NCI-H226 (cell line): ENCODE data around the gene TTF2.
"Not testable (repeated sequence)": the region's sequence is repeated elsewhere in the genome, so short reads cannot be mapped to it uniquely, and the experiment has no call there.

Experiments used
- DNase-seq: peaks from one replicate; pipeline ENCODE4 v3.0.0-alpha.2; 2015

TTF2 gene

GRCh38 chr1:117094841-117095604, 34.9 kb downstream of the TTF2 start:
- no peak for DNase-seq

- no peak for DNase-seq
These were observed 36.9 kb downstream of the TTF2 start for GRCh38 chr1:117096951-117097408.

GRCh38 chr1:117097443-117097842, 37.3 kb downstream of the TTF2 start:
- DNase-seq: no peak

- no peak for DNase-seq
These were observed 38.3 kb downstream of the TTF2 start for GRCh38 chr1:117098287-117098890.

GRCh38 chr1:117101334-117101733, 41.2 kb downstream of the TTF2 start:
- DNase-seq: no peak

GRCh38 chr1:117101858-117102257, 41.7 kb downstream of the TTF2 start:
- DNase-seq: not testable (repeated sequence)

- DNase-seq: no peak
These were observed 44.9 kb downstream of the TTF2 start for GRCh38 chr1:117104986-117105385.

GRCh38 chr1:117105722-117106121, 45.6 kb downstream of the TTF2 start:
- no peak for DNase-seq

- no peak for DNase-seq
These were observed 46.4 kb downstream of the TTF2 start for GRCh38 chr1:117106478-117106877.

GRCh38 chr1:117107364-117107763, 47.2 kb downstream of the TTF2 start:
- no peak for DNase-seq

- no peak for DNase-seq
These were observed 50.6 kb downstream of the TTF2 start for GRCh38 chr1:117110774-117111173.

- DNase-seq: no peak
These were observed 52.1 kb downstream of the TTF2 start for GRCh38 chr1:117112047-117112717.

GRCh38 chr1:117113199-117113598, 53.1 kb downstream of the TTF2 start:
- no peak for DNase-seq

- DNase-seq: no peak
These were observed 54.8 kb downstream of the TTF2 start for GRCh38 chr1:117114877-117115276.

GRCh38 chr1:117116090-117116783, 56.1 kb downstream of the TTF2 start:
- DNase-seq: no peak

- DNase-seq: no peak
These were observed 56.6 kb downstream of the TTF2 start for GRCh38 chr1:117116784-117117130.

GRCh38 chr1:117117697-117118096, 57.6 kb downstream of the TTF2 start:
- DNase-seq: no peak

GRCh38 chr1:117118137-117118536, 58.0 kb downstream of the TTF2 start:
- no peak for DNase-seq

- DNase-seq: not testable (repeated sequence)
These were observed 59.0 kb downstream of the TTF2 start for GRCh38 chr1:117119144-117119543.

- no peak for DNase-seq
These were observed 60.9 kb downstream of the TTF2 start for GRCh38 chr1:117120774-117121588.

GRCh38 chr1:117121589-117122329, 61.6 kb downstream of the TTF2 start, which contains the start of gene TRIM45:
Gene TRIM45, minus strand, starts transcription at chr1:117121749. Its CDS starts 548 bp downstream, at chr1:117121201.
- DNase-seq: peak; percentile 95
